ENCODE data around the gene UBA1.

- TF ChIP-seq, protein P1, sequence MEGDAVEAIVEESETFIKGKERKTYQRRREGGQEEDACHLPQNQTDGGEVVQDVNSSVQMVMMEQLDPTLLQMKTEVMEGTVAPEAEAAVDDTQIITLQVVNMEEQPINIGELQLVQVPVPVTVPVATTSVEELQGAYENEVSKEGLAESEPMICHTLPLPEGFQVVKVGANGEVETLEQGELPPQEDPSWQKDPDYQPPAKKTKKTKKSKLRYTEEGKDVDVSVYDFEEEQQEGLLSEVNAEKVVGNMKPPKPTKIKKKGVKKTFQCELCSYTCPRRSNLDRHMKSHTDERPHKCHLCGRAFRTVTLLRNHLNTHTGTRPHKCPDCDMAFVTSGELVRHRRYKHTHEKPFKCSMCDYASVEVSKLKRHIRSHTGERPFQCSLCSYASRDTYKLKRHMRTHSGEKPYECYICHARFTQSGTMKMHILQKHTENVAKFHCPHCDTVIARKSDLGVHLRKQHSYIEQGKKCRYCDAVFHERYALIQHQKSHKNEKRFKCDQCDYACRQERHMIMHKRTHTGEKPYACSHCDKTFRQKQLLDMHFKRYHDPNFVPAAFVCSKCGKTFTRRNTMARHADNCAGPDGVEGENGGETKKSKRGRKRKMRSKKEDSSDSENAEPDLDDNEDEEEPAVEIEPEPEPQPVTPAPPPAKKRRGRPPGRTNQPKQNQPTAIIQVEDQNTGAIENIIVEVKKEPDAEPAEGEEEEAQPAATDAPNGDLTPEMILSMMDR (optimal IDR thresholded peaks at IDR 0.05 in 1 of 3, IDR thresholded peaks at IDR 0.05 in 1 of 3, conservative IDR thresholded peaks at IDR 0.05 in 1 of 3; ENCODE audit: extremely low read depth in 1 of 3, insufficient read depth in 2 of 3, low read length in 3 of 3) = no peak
- TF ChIP-seq EZH2 (IDR thresholded peaks at IDR 0.05; ENCODE audit: low read length) = no peak
Observed at GRCh38 chrX:47204970-47205369, 11.3 kb downstream of the UBA1 start.
